ENCODE results near the gene CDC7. TPM values are rescaled to one million over a fixed set of nuclear protein-coding genes. Genes with fewer than 3 reads are reported as not detected.

The CDC7 gene
- total and polyA plus RNA-seq, 2 of the 13 experiments (the other 11 are each of a cell fraction or from before 2014, with no cell fraction given) = 2.5 to 12.6 TPM

GRCh38 chr1:91549041-91549735 lies 48.5 kb downstream of the CDC7 start:
- Histone ChIP-seq H3K36me3 (replicated peaks in 1 of 2; ENCODE audit: control insufficient read depth in 1 of 2, insufficient read depth in 2 of 2, low read length in 2 of 2) (no peaks in the 10 kb centered on the region), H3K27ac (ENCODE audit: extremely low read length, insufficient read depth, low read length) (no peak overlapping the region), H3K4me1 (ENCODE audit: insufficient read depth, low read length) (peaks cover 14% of the 10 kb centered on the region), H3K79me2 (ENCODE audit: insufficient read depth, low read length) (no peaks in the 10 kb centered on the region), H4K20me1 (ENCODE audit: insufficient read depth, low read length) (no peaks in the 10 kb centered on the region), H3K9me3 (ENCODE audit: low read length) (no peaks in the 10 kb centered on the region), H3K4me2 (ENCODE audit: low read depth, low read length) (no peak overlapping the region), H3K27me3 (ENCODE audit: control insufficient read depth in 1 of 2, insufficient read depth in 2 of 2, low read length in 2 of 2) (peaks cover 0 to 2% of the 10 kb centered on the region in 2 experiments; a peak in 2 of 5 replicates), H3K9ac (ENCODE audit: insufficient read depth, low read depth, low read length) (no peak overlapping the region), H2AFZ (ENCODE audit: low read length) (no peak overlapping the region), H3K4me3 (replicated peaks in 1 of 3; ENCODE audit: insufficient read depth in 1 of 3, low read depth in 2 of 3, low read length in 3 of 3) (no peak overlapping the region)
- 0% methylated on average over 2 of the region's 2 CpGs for WGBS (ENCODE audit: low lambda C conversion rate)
- TF ChIP-seq GTF2F1 (IDR thresholded peaks at IDR 0.05; ENCODE audit: low read length) = no peak
- no peak for TF ChIP-seq GPBP1L1 (CRISPR knock-in tag; IDR thresholded peaks at IDR 0.05)
- no peak for TF ChIP-seq NAIF1 (CRISPR knock-in tag; IDR thresholded peaks at IDR 0.05; ENCODE audit: borderline replicate concordance)
- no peak for TF ChIP-seq XBP1 (CRISPR knock-in tag; IDR thresholded peaks at IDR 0.05)
- no peak for TF ChIP-seq ZNF589 (CRISPR knock-in tag; conservative IDR thresholded peaks at IDR 0.05)
- TF ChIP-seq MIER3 (CRISPR knock-in tag; IDR thresholded peaks at IDR 0.05; ENCODE audit: borderline replicate concordance) = no peak
- no peak for TF ChIP-seq ZNF282 (IDR thresholded peaks at IDR 0.05; ENCODE audit: partially characterized antibody)
- no peak for TF ChIP-seq PHF20 (CRISPR knock-in tag; IDR thresholded peaks at IDR 0.05)
- TF ChIP-seq ZNF792 (CRISPR knock-in tag; IDR thresholded peaks at IDR 0.05) = no peak
- TF ChIP-seq CCAR2 (optimal IDR thresholded peaks at IDR 0.05; ENCODE audit: low read depth, low read length) = no peak
- no peak for TF ChIP-seq ZNF367 (CRISPR knock-in tag; IDR thresholded peaks at IDR 0.05; ENCODE audit: borderline replicate concordance)
- TF ChIP-seq SP2 (CRISPR knock-in tag; IDR thresholded peaks at IDR 0.05) = no peak
- no peak for TF ChIP-seq CERS6 (CRISPR knock-in tag; IDR thresholded peaks at IDR 0.05)
- TF ChIP-seq THAP9 (CRISPR knock-in tag; IDR thresholded peaks at IDR 0.05; ENCODE audit: borderline replicate concordance) = no peak
- TF ChIP-seq ZSCAN5A (CRISPR knock-in tag; IDR thresholded peaks at IDR 0.05; ENCODE audit: borderline replicate concordance) = no peak
- TF ChIP-seq NFATC3 (CRISPR knock-in tag; IDR thresholded peaks at IDR 0.05) = no peak
- intact Hi-C loops (cut with micrococcal nuclease; ENCODE audit: unreplicated experiment) = no loop called here
- DNase-seq (ENCODE audit: low spot score) (no peak), ATAC-seq (no peak), FAIRE-seq (no peak)
- CTCF ChIA-PET (ENCODE audit: low intra/inter-chr PET ratio, low total read pairs) = no interaction called here
- BruUV-seq (replicated peaks) = no TSS peak
- in situ Hi-C loops (cut with HindIII; ENCODE audit: extremely low pct_ligation_motif_present, low pct_unique_long_range_greater_than_20kb) = no loop called here
- POLR2A ChIA-PET = no interaction called here

All from HepG2 (cell line).